ENCODE results near the gene SLC38A11.

The SLC38A11 gene

DNA sequence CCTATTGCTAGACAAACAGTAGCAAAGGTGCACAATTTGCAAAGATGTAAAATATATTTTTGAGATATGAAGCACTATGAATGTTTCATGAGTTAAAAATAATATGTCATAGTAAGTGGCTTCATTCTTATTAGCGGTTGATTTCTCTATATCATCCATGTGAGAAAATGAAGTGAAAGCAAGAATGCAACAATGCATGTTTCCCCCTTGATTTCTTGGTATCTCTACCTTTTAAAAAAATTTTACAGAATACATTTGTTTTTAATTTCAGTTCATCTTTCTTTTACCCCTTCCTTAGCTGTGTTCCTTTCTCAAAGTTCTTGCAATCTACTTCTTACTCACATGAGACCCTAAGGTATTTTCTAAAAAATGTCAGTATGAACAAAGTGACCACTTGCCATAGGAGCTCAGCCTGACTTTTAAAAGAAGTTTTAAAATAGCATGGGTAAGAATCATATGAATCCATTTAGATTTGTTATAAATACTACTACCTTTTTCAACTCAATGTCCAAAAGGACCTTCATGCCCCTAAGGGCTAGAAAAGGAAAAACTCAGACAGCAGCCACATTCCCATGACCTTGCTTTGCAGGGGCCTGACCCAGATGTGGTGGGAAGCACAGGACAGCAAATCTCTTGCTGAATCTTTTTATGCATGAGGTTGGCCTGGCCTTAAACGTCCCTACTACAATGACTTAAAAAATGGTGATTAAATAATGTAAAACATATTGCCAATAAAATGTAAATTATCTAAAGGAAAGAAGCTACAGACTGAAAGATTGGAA lies 14.8 kb upstream of the SLC38A11 start:
- DNase-seq: no peak

DNA sequence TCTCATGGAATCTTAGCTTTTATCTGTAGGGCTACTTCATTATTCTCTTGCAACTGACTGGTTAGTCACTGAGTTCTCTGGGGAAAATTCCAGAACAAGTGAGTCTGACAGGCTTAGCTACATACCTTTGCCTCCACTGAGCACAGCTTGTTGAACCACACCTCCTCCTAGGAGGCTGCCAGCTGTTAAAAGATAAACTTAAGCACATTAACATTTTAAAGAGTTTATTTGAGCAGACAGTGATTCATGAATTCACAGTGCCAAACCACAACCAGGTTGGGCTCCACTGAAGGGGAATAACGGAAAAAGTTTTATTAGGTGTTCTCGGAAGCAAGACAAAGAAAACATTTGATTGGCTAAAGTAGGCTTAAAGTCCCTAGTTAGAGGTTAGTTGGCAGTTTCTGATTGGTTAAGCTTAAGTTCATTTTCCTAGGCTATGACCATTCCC lies 12.5 kb upstream of the SLC38A11 start:
- DNase-seq: no peak

DNA sequence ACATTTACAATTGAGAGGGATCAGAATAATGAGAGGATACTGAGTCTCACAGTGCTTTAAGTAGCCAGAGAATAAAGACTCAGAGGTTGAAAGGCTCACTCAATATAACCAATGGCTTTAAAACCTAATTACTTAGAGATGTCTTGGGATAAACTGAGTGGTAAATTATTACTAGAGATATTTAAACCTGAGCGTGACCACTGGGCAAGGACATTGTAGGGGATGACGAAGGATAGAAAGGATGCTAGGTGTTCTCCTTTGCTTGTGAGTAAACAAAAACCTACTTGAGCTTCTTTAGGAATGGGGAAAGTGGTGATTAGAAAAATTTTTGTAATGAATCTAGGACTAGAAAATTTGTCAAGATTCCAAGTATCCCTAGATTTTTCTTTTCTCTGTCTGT lies 12.0 kb upstream of the SLC38A11 start:
- DNase-seq: no peak

DNA sequence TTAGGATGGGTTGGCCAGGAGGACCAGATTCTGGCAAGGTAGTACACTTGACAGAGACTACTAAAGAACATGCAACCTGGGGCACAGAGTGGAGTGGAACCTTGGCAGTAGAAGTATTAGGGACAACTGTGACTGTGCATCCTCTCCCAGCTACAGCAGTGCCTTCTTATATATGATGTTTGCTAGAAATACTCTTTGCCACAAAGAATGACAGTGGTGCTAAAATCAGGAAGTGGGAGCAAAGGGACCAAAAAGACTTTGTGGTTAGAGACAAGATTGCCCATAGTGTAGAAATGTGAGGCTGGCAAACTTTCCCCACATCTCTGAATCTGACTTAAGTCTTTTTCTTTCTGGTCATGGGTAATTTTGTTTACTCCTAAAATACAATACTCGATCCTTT lies 9.4 kb upstream of the SLC38A11 start:
- no peak for DNase-seq

DNA sequence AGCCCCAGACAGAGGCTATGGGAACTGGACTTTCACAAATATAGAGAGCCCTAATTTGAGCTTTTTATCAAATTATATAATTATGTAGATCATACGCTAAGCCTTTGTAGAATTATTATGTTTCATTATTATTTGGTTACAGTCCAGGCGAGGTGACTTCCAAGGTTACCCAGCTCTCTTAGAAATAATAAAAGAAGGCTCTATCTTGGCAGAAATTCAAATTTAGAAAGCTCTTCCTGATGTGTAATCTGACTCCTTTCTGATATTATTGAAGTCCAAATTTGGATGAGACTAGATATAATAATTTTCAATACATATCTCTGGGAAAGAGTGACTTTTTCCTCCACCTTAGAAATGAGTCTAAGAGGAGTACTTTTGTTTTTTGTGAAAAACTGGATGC lies 4.8 kb upstream of the SLC38A11 start:
- DNase-seq: no peak

DNA sequence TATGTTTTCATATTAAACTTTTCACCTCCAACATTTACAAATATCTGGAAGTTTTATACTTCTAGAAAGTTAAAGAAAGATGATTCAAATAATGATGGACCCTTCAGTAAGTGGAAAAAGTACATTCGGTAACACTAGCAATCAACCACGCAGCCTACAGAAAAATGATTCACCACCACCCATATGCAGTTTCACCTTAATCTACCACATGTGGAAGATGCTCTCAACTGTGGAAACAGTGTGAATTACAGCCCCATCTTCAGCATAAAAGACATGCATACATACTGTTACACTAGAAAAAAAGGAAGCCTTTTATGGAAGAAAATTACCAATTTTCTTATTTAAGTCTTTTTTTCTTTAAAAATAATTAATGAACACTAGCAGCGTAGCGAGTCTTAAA lies 1.1 kb downstream of the SLC38A11 start:
- DNase-seq: no peak

DNA sequence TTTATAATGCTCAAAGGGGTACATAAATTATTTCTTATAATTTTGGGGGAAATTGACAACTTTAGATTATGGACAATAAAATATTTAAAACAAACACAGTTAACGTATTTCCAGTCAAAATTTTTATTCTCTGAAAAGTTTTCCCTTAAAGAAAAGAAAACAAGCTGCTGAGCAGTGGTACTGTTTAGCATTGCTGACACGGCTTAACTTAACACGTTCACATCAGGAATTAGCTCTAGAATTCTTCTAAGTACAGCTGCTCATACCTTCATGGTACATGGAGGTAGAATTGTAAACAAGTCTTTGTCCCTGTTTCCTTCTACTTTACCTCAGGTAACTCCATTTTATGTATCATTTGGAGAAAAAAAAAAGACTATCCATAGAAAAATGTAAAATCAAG lies 2.0 kb downstream of the SLC38A11 start:
- no peak for DNase-seq

DNA sequence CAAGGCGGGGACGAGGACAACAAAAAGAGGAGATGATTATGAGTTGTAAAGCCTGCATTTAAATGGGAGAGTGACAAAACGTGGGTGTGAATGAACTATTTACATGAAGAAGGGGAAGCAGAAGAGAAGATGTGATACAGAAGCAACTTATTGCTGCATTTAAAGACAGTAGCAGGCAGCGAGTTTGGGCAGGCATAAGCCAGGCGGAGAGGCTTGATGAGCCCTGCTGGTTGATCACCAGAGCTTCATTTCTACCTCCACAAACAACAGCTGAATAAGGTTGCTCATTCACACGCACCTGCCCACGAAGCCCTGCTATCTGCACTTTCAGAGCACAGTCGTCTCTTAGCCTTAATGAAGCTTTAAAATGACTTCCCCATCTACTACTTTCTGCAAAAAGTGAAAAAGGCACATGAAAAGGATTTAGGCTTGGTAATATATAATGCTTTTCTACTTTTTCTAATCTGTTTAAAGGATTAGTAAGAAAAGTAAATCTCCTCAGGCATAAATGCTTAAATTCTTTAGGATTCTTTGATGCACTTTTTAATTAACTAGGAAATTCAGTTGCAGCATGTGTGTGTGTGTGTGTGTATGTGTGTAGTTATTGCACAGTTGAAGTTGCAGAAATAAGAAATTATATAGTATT lies 3.1 kb downstream of the SLC38A11 start:
- DNase-seq: no peak

DNA sequence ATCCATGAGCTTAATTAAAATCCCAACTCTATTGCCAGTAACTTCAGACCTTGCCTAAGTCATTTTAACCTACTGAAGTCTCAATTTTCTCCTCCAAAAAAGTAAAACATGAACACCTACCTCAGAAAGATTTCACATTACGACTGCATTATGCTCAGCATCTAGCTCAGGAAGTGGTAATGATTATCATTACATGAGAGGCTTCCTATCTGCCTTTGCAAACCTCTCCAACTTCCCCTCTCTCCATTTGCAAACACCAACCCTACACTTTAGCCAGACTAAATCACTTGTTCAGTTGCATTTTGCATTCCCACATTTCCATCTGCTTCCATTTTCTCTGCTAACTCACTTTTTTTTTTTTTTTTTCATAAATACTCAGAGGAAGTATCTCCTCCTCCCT lies 6.8 kb downstream of the SLC38A11 start:
- DNase-seq: no peak

DNA sequence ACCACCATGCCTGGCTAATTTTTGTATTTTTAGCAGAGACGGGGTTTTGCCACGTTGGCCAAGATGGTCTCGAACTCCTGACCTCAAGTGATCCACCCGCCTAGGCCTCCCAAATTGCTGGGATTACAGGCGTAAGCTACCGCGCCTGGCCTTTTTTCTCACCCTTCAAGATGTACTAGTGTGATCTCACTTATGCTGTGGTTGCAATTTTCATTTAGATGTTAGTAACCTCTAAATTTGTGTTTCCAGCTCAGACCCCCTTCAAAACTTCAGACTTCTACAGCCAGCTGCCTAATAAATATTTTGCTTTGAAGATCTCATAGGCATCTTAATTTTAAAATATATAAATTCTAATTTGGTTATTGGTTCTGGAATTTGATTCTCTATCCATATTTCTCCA lies 8.0 kb downstream of the SLC38A11 start:
- no peak for DNase-seq

DNA sequence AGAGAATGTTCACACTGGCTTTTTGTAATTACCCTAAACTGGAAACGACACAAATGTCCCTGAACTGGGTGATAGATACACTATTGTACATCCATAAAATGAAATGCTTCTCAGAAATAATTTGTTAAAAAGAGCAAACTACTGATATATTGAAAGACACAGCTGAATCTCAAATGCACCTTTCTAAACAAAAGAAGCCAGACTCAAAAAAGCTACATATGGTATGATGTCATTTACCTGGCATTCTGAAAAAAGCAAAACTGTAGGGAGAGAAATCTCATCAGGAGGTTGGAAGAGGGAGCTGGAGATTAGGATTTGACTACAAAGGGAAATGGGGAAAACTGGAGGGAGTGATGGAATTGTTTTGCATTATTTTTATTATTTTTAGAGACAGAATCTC lies 12.0 kb downstream of the SLC38A11 start:
- no peak for DNase-seq

DNA sequence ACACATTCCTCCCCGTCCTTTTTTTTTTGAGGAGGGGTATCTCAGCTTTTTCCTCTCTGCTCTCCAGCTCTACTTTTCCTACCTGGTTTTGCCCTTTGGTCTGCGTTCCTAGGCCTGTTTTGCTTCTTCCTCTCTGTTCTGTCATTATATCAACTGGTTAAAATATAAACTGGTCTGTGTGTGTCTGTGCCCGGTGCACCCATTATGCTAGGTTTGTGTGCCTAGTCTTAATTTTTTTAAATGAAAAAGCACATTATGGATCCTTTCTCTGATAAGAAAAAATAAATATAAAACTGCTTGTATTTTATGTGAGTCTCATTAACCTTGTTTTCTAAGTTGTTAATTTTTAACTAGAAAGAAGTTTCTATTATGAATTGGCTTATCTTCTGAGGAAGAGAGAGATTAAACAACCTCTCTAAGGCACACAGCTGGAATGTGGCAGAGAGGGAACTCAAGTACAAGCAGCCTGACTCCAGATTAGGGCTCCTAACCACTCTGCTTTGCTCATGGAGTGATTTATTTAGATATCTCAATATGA lies 17.4 kb downstream of the SLC38A11 start:
- DNase-seq: no peak

DNA sequence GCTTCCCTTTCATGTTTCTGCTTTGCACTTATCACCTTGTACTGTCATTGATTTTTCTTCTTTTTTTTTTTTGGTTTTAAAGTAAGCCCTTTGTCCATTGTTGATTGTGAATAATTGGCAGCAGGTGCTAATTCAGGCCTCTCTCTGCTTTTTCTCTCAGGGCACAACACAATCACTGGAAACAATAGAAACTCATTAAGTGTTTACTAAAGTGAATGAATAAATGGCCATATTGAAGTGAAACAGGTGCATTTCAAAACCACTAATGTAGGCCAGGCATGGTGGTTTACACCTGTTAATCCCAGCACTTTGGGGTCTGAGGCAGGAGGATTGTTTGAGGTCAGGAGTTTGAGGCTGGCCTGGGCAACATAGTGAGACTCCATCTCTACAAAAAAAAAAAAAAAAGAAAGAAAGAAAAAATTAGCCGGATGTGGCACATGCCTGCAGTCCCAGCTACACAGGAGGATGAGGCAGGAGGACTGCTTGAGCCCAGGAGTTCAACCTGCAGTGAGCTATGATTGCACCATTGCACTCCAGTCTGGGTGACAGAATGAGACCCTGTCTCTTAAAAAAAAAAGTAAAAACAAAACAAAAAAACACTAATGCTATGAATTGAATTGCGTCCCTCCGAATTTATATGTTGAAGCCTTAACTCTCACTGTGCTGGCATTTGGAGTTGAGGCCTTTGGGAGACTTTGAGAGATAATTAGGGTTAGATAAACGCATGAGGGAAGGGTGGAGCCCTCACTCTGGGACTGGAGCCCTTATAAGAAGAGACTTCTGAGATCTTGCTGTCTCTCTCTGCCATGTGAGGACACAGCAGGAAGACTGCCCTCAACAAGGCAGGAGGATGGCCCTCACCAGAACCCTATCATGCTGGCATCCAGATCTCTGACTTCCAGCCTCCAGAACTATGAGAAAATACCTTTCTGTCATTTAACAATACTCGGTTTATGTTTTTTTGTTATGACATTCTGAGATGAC lies 19.9 kb downstream of the SLC38A11 start:
- no peak for DNase-seq

DNA sequence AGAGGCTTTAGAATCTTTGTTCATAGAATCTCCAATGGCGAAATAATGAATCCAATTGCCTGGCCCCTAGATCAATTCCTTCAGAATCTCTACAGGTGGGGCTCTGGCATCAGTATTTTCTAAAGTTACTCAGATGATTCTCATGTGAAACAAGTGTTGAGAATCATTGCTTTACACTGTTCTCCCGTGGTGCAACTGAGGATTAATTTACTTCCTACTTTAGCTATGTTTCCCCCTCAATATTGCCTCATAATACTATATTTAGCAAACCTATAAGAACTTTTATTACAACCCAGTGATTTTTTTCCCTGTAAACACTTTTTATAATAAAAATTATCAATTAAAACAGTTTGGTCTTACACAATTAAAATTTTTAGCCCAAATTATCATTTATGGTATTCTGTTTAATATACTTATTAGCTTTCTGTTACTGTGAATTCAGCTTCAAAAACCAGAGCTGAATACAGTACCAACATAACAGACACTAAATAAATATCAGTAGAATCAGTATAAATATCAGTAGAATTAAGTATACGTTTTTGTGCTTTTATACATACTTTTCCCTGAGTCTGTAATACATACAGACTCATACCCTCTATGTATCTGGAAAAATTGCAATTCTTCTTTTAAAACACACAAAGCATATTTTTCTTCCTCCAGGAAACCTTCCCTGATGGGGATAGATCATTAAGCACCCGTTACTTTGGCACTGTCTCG lies 20.8 kb downstream of the SLC38A11 start:
- no peak for DNase-seq

DNA sequence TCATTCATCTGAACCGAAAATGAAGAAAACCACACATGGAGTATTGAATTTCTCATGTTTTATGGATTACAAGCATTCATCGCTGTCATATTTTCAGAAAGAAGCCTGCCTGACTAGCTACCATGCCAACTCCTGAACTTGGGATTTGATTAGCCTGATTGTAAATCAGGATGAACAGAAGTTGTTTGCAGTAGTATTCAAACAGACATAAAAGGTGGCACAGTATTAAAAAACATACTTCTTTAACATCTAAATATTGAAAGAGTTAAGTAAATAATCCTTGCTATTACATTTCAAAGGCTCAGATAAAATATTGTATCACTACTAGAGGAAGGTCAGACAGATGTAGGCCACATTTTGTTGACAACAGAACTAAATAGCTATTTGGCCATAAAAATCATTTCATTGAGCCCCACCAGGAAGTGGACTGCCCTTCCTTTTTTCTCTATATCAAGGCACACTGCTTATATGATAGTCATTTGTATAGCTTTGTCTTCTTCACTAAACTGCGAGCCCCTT lies 21.6 kb downstream of the SLC38A11 start:
- DNase-seq: no peak

DNA sequence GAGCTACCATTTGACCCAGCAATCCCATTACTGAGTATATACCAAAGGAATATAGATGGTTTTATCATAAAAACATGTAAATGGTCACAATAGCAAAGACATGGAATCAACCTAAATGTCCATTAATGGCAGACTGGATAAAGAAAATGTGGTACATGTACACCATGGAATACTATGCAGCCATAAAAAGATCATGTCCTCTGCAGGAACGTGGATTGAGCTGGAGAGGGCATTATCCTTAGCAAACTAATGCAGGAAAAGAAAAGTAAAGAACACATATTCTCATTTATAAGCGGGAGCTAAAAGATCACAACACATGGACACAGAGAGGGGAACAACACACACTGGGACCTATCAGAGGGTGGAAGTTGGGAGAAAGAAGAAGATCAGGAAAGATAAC lies 22.9 kb downstream of the SLC38A11 start:
- no peak for DNase-seq

DNA sequence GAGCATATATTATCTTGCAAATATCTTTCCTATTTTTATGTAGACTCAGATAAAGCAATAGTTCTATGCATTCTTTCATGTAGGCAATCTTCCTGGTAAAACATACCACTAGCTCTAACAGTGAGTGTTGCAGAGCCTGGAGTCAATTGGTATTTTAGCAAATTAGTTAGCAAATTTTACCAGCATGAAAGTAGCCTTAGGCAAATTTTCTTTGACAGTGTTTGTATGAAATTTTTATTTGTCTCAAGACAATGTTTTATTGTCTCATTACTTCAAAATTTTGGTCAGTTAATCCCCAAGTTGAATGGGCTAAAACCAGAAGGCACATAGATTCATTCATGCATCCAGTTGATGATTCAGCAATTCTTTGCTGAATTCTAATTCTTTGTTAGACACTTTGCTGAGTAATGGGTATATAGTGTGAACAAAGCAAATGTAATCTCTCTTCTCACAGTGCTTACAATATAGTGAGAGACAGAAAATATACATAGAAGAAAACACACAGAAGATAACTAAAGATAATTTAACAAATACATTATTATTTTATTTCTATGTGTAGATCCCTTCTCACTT lies 27.1 kb downstream of the SLC38A11 start:
- DNase-seq: no peak

DNA sequence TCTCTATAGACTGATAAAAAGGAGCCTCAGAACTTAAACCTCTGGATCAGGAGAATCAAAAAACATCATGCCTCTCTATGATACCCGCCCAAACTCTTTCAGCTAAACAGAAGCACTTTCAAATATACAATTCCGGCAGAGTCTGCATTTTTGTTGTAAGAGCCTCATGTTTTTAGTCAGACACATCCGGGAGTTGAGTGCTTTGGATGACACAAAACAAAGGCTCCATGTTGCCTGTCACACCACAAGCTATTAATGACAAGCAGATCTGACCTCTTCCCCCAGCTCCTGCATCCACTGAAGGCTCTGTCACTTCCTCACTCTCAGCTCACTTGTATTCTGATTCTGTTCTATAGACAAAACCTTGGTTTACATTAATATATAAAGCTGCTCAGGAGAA lies 33.2 kb downstream of the SLC38A11 start:
- no peak for DNase-seq

DNA sequence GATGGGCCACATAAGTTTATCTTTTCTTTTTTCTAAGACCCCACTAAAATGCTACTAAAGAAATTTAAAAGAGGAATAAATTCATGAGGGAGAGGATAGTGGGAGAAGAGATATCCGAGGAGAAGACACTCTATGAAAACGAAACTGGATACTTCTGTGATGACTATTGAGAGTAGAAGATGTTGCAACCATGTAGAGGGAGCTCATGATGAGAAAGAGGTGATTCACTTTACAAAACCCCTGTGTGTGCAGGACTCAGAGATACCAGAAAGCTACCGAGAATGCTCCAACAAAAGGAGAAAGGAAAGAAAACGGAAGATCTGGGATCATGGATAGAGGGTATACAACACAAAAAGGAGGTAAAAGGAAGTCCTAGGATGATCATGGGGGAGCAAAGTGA lies 34.9 kb downstream of the SLC38A11 start:
- DNase-seq: no peak

DNA sequence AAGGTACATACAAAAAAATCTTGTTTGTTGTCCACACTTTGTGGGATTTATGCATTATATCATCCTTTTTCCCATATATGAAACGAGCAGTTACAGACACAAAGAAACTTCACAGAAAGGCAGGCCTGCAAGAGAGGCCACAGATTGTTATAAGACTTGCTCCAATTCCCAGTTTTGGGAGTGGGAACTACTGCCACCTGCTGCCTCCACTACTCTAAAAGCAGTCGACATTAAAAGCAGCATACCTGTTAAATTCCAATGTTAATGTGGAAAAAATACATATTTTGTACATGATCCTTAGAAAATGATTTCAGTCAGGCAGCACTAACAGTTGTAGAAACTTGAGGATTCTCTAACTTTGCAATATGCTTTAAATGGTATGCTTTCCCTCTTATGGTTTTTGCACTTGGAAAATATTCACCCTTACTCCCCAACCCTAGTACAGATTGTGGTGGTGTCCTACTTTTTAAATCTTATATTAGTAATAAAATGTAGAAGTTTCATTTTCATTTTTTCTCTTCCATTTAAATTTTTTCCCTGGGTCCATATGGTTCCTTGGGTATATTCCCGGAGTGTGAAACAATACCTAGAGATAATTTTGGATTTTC lies 37.9 kb downstream of the SLC38A11 start:
- no peak for DNase-seq

DNA sequence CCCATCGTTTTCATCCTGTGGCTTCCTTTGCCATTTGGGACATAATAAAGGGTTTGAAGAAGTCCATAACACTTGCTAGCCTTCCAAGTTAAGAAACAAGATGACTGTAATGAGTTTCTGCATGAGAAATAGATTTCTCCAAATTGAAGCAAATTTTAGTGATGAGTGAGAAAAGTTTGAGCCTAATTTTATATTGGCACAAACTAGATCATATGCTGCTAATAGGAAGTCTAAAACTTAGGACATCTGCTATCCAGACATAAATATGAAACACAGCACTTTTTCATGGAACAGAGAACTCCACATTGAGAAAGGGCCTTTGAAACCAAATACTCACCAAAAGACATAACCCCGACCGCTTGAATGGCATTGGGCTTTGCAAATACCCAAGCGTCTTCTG lies 39.8 kb downstream of the SLC38A11 start:
- DNase-seq: no peak
